Measurements from ENCODE around the gene ZSWIM3.

DNA sequence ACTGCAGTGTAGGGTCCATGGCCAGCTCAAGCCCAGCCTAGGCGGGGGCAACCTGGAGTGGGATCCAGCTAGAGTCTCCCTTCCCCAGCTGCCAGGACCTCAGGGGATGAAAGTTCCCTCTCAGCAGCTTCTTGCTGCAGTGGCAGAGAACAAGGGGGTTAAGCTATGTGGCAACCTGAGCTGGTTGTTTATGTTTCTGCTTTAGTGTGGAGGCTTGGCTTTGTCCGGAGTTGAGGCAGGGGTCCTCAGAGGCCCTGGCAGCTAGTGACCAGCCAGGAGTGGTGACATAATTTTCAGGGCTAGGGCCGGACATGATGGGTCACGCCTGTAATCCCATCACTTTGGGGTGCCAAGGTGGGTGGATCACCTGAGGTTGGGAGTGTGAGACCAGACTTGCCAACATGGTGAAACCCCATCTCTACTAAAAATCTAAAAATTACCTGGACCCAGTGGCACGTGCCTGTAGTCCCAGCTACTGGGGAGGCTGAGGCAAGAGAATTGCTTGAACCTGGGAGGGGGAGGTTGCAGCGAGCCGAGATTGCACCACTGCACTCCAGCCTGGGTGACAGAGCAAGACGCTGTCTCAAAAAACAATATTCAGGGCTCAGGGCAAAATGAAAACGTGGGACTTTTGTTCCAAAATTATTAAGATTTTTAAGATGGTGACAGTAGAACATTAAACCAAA, 68.5 kb downstream of the ZSWIM3 start:
- TF ChIP-seq, protein P1, sequence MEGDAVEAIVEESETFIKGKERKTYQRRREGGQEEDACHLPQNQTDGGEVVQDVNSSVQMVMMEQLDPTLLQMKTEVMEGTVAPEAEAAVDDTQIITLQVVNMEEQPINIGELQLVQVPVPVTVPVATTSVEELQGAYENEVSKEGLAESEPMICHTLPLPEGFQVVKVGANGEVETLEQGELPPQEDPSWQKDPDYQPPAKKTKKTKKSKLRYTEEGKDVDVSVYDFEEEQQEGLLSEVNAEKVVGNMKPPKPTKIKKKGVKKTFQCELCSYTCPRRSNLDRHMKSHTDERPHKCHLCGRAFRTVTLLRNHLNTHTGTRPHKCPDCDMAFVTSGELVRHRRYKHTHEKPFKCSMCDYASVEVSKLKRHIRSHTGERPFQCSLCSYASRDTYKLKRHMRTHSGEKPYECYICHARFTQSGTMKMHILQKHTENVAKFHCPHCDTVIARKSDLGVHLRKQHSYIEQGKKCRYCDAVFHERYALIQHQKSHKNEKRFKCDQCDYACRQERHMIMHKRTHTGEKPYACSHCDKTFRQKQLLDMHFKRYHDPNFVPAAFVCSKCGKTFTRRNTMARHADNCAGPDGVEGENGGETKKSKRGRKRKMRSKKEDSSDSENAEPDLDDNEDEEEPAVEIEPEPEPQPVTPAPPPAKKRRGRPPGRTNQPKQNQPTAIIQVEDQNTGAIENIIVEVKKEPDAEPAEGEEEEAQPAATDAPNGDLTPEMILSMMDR (conservative IDR thresholded peaks at IDR 0.05; ENCODE audit: low read length): no peak
- TF ChIP-seq EZH2phosphoT487 (IDR thresholded peaks at IDR 0.05; ENCODE audit: borderline replicate concordance): no peak
